H9 (cell line): ENCODE data around the gene CMTM2. TPM values are rescaled to one million over a fixed set of nuclear protein-coding genes. Genes with fewer than 3 reads are reported as not detected.
"Not testable (repeated sequence)": the region's sequence is repeated elsewhere in the genome, so short reads cannot be mapped to it uniquely, and the experiment has no call there.

Experiments
- DNase-seq: peaks from one replicate; pipeline ENCODE4 v3.0.0-alpha.2; 2017
- H2AFZ ChIP-seq: one replicate; pipeline ENCODE4 v1.6.1; 2013; ENCODE audit warnings: mild to moderate bottlenecking, low read length, control low read depth, moderate library complexity
- H2AK5ac ChIP-seq: 2 replicates; pipeline ENCODE4 v1.6.1; 2013; ENCODE audit warnings: low read length, control low read depth, mixed read lengths; ENCODE audit not compliant: insufficient read length
- H2BK120ac ChIP-seq: one replicate; pipeline ENCODE4 v1.6.1; 2013; ENCODE audit warnings: low read depth, mild to moderate bottlenecking, low read length, control low read depth, inconsistent platforms; ENCODE audit not compliant: poor library complexity, severe bottlenecking
- H2BK12ac ChIP-seq: 2 replicates; pipeline ENCODE4 v1.6.1; 2013; ENCODE audit warnings: low read length, control low read depth, mixed read lengths, low read depth; ENCODE audit not compliant: insufficient read length
- H2BK15ac ChIP-seq: 2 replicates; pipeline ENCODE4 v1.6.1; 2013; ENCODE audit warnings: low read depth, low read length, control low read depth
- H2BK20ac ChIP-seq: one replicate; pipeline ENCODE4 v1.6.1; 2013; ENCODE audit warnings: low read depth, mild to moderate bottlenecking, low read length, control low read depth, inconsistent platforms; ENCODE audit not compliant: poor library complexity, severe bottlenecking
- H2BK5ac ChIP-seq: 2 replicates; pipeline ENCODE4 v1.6.1; 2013; ENCODE audit warnings: low read length, control low read depth, mixed read lengths; ENCODE audit not compliant: insufficient read length
- H3K14ac ChIP-seq: 2 replicates; pipeline ENCODE4 v1.6.1; 2013; ENCODE audit warnings: low read length, control low read depth; ENCODE audit not compliant: insufficient read depth
- H3K18ac ChIP-seq: 2 replicates; pipeline ENCODE4 v1.6.1; 2013; ENCODE audit warnings: low read depth, mild to moderate bottlenecking, mixed read lengths, low read length, control low read depth; ENCODE audit not compliant: insufficient read length
- H3K23ac ChIP-seq: 2 replicates; pipeline ENCODE4 v1.6.1; 2013; ENCODE audit warnings: low read length, control low read depth, mixed read lengths, low read depth; ENCODE audit not compliant: insufficient read length
- H3K23me2 ChIP-seq: 2 replicates; pipeline ENCODE4 v1.6.1; 2013; ENCODE audit warnings: low read depth, mild to moderate bottlenecking, mixed read lengths, low read length, control low read depth; ENCODE audit not compliant: insufficient read length, poor library complexity, severe bottlenecking
- H3K27ac ChIP-seq: 2 replicates; pipeline ENCODE4 v1.5.1; 2013; ENCODE audit warnings: low read length, control low read depth, mixed read lengths, low read depth; ENCODE audit not compliant: insufficient read length
- H3K27me3 ChIP-seq: 2 replicates; pipeline ENCODE4 v1.6.1; 2013; ENCODE audit warnings: low read length, control low read depth, inconsistent platforms; ENCODE audit not compliant: insufficient read depth
- H3K4ac ChIP-seq: 2 replicates; pipeline ENCODE4 v1.6.1; 2013; ENCODE audit warnings: low read depth, mild to moderate bottlenecking, control low read depth, inconsistent platforms, low read length, moderate library complexity
- H3K4me1 ChIP-seq: 2 replicates; pipeline ENCODE4 v1.6.1; 2013; ENCODE audit warnings: low read length, control low read depth, inconsistent platforms; ENCODE audit not compliant: insufficient read depth
- H3K4me2 ChIP-seq: 2 replicates; pipeline ENCODE4 v1.6.1; 2013; ENCODE audit warnings: low read length, control low read depth, mixed read lengths; ENCODE audit not compliant: insufficient read length, insufficient read depth
- H3K56ac ChIP-seq: 2 replicates; pipeline ENCODE4 v1.6.1; 2013; ENCODE audit warnings: low read depth, mild to moderate bottlenecking, mixed read lengths, low read length, control low read depth; ENCODE audit not compliant: insufficient read length
- H3K79me1 ChIP-seq: 2 replicates; pipeline ENCODE4 v1.6.1; 2013; ENCODE audit warnings: low read depth, mild to moderate bottlenecking, moderate library complexity, low read length, control low read depth, inconsistent platforms; ENCODE audit not compliant: insufficient read depth, poor library complexity, severe bottlenecking
- H3K79me2 ChIP-seq: 2 replicates; pipeline ENCODE4 v1.6.1; 2013; ENCODE audit warnings: low read length, control low read depth, inconsistent platforms; ENCODE audit not compliant: insufficient read depth
- H3K9ac ChIP-seq: 2 replicates; pipeline ENCODE4 v1.6.1; 2013; ENCODE audit warnings: low read length, control low read depth, mixed read lengths; ENCODE audit not compliant: insufficient read length; ENCODE audit errors: extremely low read depth
- H3K9me3 ChIP-seq: one replicate; pipeline ENCODE4 v1.6.1; 2013; ENCODE audit warnings: low read depth, low read length, inconsistent platforms; ENCODE audit not compliant: control insufficient read depth
- H3T11ph ChIP-seq: one replicate; pipeline ENCODE4 v1.6.1; 2013; ENCODE audit warnings: mild to moderate bottlenecking, low read length, control low read depth, inconsistent platforms
- H4K20me1 ChIP-seq: one replicate; pipeline ENCODE4 v1.6.1; 2013; ENCODE audit not compliant: control insufficient read depth, insufficient read length, insufficient read depth
- H4K5ac ChIP-seq: 2 replicates; pipeline ENCODE4 v1.6.1; 2013; ENCODE audit warnings: low read depth, mild to moderate bottlenecking, mixed read lengths, low read length, control low read depth; ENCODE audit not compliant: insufficient read length
- H4K8ac ChIP-seq: replicated peaks from 2 replicates; pipeline ENCODE4 v1.6.1; 2013; ENCODE audit warnings: low read length, control low read depth, mixed read lengths, low read depth; ENCODE audit not compliant: insufficient read length
- H4K91ac ChIP-seq: 2 replicates; pipeline ENCODE4 v1.6.1; 2013; ENCODE audit warnings: low read depth, mild to moderate bottlenecking, moderate library complexity, mixed read lengths, low read length, control low read depth; ENCODE audit not compliant: insufficient read length
- H3K27ac Mint-ChIP-seq, 3 experiments: 2 replicates in 2 of 3; 3 replicates in 1 of 3; pipeline ENCODE4 v1.8.0; 2020 to 2021; ENCODE audit warnings: mixed read lengths in 3 of 3, mild to moderate bottlenecking in 1 of 3, moderate library complexity in 1 of 3
- H3K27me3 Mint-ChIP-seq: 2 replicates; pipeline ENCODE4 v1.8.0; 2021; ENCODE audit warnings: low read depth, mild to moderate bottlenecking, moderate library complexity, mixed read lengths
- H3K36me3 Mint-ChIP-seq, 3 experiments: 2 replicates in 2 of 3; 3 replicates in 1 of 3; pipeline ENCODE4 v1.8.0; 2020 to 2021; ENCODE audit warnings: low read depth in 3 of 3, mixed read lengths in 3 of 3; ENCODE audit not compliant: insufficient read depth in 1 of 3
- H3K4me1 Mint-ChIP-seq, 2 experiments: 2 replicates each; pipeline ENCODE4 v1.8.0; 2020; ENCODE audit warnings: mixed read lengths in 2 of 2
- H3K4me3 Mint-ChIP-seq, 2 experiments: 2 replicates in 1 of 2; 3 replicates in 1 of 2; pipeline ENCODE4 v1.8.0; 2020 to 2021; ENCODE audit warnings: mild to moderate bottlenecking in 2 of 2, mixed read lengths in 2 of 2, moderate library complexity in 1 of 2
- H3K9me3 Mint-ChIP-seq, 2 experiments: 2 replicates in 1 of 2; 3 replicates in 1 of 2; pipeline ENCODE4 v1.8.0; 2020; ENCODE audit warnings: mild to moderate bottlenecking in 2 of 2, mixed read lengths in 2 of 2, moderate library complexity in 1 of 2
- CTCF ChIP-seq: fragments of 200-600 bp; sonication (generic); conservative IDR thresholded peaks from 3 replicates; pipeline ENCODE4 v1.8.0; 2021; ENCODE audit warnings: antibody characterized with exemption, mild to moderate bottlenecking
- WGBS: extraction: QIAGEN DNeasy Blood & Tissue Kit; methylation state at CpG from one replicate; pipeline ENCODE4 v1.1.7; 2013; ENCODE audit warnings: missing lambda C conversion rate, low lambda C conversion rate, mixed read lengths; ENCODE audit not compliant: insufficient read length; ENCODE audit errors: extremely low coverage; 5-methylcytosine and 5-hydroxymethylcytosine counted together
- total RNA-seq: library from RNA; stranded (reverse); gene quantifications from 2 replicates; pipeline ENCODE4 v1.2.1, GENCODE V29; 2021

Gene CMTM2
- total RNA-seq, 1 experiment from 2014 or later: not detected

GRCh38 chr16:66623755-66624154 is 44.5 kb downstream of the CMTM2 start:
- Histone ChIP-seq H4K5ac (no peak overlapping the region), H3K18ac (no peak overlapping the region), H3K23ac (no peak overlapping the region), H2BK5ac (no peak overlapping the region), H2BK20ac (no peak overlapping the region), H2BK15ac (no peak overlapping the region), H3K9me3 (no peaks in the 10 kb centered on the region), H3T11ph (no peak overlapping the region), H3K27me3 (no peaks in the 10 kb centered on the region), H3K79me2 (no peaks in the 10 kb centered on the region), H3K14ac (no peak overlapping the region), H3K56ac (no peak overlapping the region), H3K27ac (no peak overlapping the region), H2AK5ac (no peak overlapping the region), H4K20me1 (no peaks in the 10 kb centered on the region), H2AFZ (no peak overlapping the region), H2BK120ac (no peak overlapping the region), H3K4me2 (no peak overlapping the region), H4K91ac (no peak overlapping the region), H3K9ac (no peak overlapping the region), H3K4me1 (no peaks in the 10 kb centered on the region), H3K4ac (no peak overlapping the region), H3K23me2 (no peaks in the 10 kb centered on the region), H2BK12ac (no peak overlapping the region), H3K79me1 (no peaks in the 10 kb centered on the region), H4K8ac (no peak overlapping the region)
- Mint-ChIP-seq H3K9me3 (no peaks in the 10 kb centered on the region), H3K27ac (peak overlapping the region in 1 of 3 experiments; percentile 11; a peak in 2 of 7 replicates), H3K4me1 (peaks cover 17 to 19% of the 10 kb centered on the region in 2 experiments), H3K27me3 (no peaks in the 10 kb centered on the region), H3K4me3 (no peak overlapping the region), H3K36me3 (peaks cover 15 to 43% (median 43%) of the 10 kb centered on the region in 3 experiments; a peak in 6 of 7 replicates)
- no peak for TF ChIP-seq CTCF
- no peak for DNase-seq
- no CpG with 5 or more reads among the region's 3 CpGs for WGBS

- H3K4me2 ChIP-seq, H3K4me3 Mint-ChIP-seq, H2BK5ac ChIP-seq, H3K18ac ChIP-seq, H2BK12ac ChIP-seq, H2AK5ac ChIP-seq, DNase-seq, H4K5ac ChIP-seq, H3K9me3 ChIP-seq, H2BK20ac ChIP-seq, H3K23ac ChIP-seq, H3T11ph ChIP-seq, H3K79me1 ChIP-seq, H3K56ac ChIP-seq, H3K27ac ChIP-seq, H3K27me3 Mint-ChIP-seq, H2AFZ ChIP-seq, H2BK15ac ChIP-seq, H3K23me2 ChIP-seq, H3K9me3 Mint-ChIP-seq, H3K9ac ChIP-seq, H3K4ac ChIP-seq, H4K91ac ChIP-seq, H4K8ac ChIP-seq, H3K79me2 ChIP-seq, H3K27me3 ChIP-seq, H3K4me1 ChIP-seq, H3K14ac ChIP-seq, H4K20me1 ChIP-seq, H2BK120ac ChIP-seq: not testable (repeated sequence)
- no CpG with 5 or more reads among the region's 17 CpGs for WGBS
- Mint-ChIP-seq H3K27ac (peak overlapping the region in 1 of 3 experiments; percentile 49; a peak in 1 of 7 replicates), H3K36me3 (peaks cover 14 to 37% (median 35%) of the 10 kb centered on the region in 3 experiments), H3K4me1 (peaks cover 11 to 17% of the 10 kb centered on the region in 2 experiments)
Measured at GRCh38 chr16:66627611-66628378, 48.5 kb downstream of the CMTM2 start.
